GM21619 (cell line): ENCODE results near the gene IKZF3.
A peak's percentile ranks its signal among the peaks of the same experiment; 100 is the strongest.
"Not testable (repeated sequence)": the region's sequence is repeated elsewhere in the genome, so short reads cannot be mapped to it uniquely, and the experiment has no call there.

Source experiments
- ATAC-seq: cut with Tn5 transposase; IDR thresholded peaks from one replicate; pipeline ENCODE4 v1.9.1; 2021; ENCODE audit not compliant: unreplicated experiment

Gene IKZF3

GRCh38 chr17:39782481-39782880 lies 81.6 kb downstream of the IKZF3 start:
- no peak for ATAC-seq

- no peak for ATAC-seq
These were observed 82.3 kb downstream of the IKZF3 start for GRCh38 chr17:39781861-39782213.

DNA sequence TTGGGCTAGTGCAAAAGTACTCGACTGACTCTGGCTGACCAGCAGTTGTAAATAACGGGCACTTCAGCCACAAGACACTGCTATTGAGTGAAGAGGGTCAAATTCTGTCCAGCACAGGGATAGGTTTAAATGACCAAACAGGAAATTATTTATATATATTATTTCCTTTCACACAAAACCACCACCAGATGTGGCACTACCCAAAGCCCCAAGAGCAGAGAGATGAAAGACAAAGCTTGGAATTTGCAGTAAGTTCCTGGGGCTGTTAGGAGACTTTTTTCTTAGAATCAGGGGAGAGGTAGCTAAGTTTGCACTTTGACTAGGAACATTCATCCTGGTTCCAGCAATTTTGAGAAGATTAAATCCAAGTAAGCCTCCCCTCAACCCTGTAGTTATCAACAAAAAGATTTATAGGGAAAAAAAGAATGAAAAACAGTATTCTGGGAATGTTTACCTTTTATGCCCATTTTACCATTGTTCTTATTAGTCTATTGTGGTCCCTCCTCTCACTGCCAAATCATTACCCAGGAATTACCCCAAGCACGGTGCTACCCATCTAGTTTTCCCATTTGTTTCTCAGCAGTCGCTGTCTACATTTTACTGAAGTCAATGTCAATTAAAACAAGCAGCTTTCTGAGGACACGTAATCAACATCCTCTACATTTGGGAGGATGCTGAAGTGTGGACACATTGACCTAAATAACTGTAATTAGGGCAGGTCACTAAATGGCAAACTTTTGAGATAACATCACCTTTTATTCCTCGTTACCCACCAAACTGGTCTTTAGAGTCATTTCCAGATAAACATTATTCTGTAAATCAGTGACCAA lies 82.9 kb downstream of the IKZF3 start:
- no peak for ATAC-seq

- peak; percentile 58 for ATAC-seq
These were observed 86.4 kb downstream of the IKZF3 start for GRCh38 chr17:39777534-39778365.

DNA sequence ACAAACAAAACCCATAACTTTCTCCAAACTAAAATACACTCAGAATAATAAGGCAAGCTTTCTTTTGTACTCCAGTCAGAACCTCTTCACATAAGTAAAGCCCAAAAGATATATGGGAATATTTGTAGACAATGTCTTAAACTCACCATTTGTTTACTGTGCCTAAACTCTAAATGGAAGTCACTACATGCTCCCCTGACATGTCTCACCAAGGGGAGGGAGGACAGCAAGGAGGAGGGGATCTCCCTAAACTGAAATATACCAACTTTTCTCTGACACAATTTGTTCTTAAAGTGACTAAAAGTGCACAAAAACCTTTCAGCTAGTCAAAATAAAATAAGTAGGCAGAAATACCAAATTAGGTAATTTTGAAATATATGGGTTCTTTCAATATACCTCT lies 87.9 kb downstream of the IKZF3 start:
- no peak for ATAC-seq

DNA sequence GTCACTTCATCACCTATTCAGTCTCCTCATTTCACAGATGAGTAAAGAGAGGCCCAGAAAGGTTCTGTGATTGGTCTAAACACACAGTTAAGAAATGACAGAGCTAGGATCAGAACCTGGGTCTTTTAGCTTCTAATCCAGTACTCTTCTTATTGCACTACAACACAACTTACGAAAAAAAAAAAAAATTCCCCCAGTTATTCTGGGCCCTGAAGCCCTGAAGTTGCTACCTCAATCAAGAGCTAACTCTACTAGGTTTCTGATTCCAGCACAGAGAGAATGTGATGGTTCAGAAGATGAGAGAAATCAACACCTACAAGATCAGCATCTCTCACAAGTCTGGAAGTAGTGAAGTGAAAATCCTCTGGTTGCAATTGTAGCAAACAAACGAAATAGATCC lies 89.1 kb downstream of the IKZF3 start:
- no peak for ATAC-seq

DNA sequence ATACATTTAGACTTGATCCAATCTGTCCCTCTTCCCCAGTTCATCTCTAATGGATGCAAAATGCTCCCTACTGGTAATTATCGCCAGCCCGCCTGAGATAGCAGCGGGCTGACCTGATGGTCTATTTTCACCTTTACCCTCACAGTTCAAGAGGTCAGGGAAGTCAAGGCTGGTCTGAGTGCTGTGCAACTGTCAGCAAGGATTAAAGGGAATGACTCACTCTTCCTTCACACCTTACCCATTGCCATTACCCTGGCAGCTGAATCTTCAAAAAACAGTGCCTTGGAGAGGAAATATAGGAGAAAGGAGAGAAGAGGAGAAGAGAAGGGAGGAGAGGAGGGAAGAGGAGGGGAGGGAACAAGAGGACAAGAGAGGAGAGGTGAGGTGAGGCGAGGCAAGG lies 90.1 kb downstream of the IKZF3 start:
- no peak for ATAC-seq

DNA sequence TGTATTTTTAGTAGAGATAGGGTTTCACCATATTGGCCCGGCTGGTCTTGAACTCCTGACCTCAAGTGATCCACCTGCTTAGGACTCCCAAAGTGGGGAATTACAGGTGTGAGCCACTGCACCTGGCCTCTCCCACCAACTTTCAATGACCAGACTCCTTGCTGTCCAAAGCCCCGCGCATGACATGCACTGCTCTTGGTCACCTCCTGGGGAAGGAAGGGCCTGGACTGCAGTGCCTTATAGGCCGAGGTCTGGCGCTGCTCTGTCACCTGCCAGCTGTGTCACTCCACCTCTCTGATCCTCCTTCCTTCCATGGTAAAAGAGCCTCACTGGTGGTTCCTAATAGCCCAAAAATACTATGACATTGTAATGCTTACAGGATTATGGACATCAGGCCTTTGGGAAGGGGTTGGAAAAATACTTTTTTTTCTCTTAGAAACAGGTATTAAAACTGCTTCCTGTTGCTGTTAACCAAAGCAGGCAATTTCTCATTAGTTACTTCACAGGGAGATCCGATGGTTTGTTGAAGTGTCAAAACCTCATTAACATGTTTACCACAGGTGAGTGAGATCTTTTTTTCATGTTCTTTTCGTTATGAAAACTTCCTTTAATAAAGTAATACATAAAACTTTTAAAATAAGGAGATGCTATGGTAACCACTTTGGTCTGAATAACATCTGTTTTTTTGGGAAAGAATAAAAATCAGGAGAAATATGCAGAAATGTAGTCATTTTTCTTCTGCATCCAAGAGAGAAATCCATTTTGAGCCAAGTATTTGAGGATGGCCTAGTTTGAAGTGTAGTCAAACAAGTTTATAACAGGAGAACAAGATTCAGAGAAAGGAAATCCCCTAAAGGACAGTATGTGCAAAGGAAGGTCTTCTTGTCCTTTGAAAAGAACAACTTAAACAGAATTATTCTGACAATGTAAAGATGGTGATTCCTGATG lies 90.9 kb downstream of the IKZF3 start:
- ATAC-seq = no peak

DNA sequence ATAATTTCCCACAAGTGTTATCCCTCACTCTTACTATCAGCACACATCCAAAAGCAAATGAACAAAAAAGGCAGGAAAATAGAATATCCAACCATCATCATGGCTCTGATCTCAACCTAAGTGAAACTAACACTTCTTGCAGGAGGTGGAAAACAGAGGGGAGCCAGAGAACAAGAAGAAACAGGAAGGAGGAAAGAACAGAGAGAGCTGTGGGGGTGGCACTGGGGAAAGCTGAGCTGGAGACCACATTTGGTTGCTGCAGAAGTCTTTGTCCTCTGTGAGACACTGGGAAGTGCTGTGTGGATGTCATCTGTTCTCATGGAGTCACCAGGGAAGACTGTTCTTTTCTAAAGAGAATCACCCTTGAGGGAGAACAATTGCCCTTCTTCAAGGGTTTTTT lies 91.7 kb downstream of the IKZF3 start:
- no peak for ATAC-seq

- ATAC-seq = peak; percentile 57
These were observed 94.0 kb downstream of the IKZF3 start for GRCh38 chr17:39769974-39770587.

GRCh38 chr17:39767147-39767546 lies 97.0 kb downstream of the IKZF3 start:
- ATAC-seq = no peak

DNA sequence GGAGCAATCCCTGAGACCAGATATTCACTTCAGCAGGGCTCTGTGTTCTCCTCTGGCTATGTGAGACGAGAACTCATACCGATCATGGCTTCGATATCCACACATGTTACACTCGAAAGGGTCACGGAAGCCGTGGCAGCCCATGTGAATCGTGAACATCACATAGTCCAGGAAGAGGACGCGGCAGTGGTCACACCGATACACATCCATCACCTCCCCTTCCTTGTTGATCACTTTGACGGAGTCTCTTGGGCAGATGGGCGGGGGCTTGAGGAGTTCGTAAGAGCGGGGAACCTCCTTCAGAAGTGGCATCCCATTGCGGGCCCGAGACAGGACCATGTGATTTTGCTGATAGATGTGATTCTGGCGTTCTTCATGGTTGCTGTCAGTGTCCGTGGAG lies 98.3 kb downstream of the IKZF3 start:
- no peak for ATAC-seq

DNA sequence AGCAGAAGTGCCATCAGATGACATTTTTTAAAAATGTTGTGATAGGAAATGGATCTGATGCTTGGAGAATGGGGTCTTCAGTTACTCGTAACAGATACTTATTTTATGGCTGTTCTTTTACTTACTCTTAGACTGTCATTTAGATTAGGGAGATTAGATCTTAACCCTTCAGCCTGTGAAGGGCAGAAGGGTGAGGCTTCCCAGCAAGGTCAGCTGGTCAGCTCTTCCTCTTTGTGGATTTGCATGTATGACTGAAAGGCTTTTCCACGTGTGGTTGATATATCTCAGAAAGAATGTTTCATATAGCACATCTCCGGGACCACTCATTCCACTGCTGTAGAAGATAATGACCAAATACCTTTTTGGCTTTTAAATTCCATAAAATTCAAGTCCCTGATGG lies 98.9 kb downstream of the IKZF3 start:
- ATAC-seq = no peak

- not testable (repeated sequence) for ATAC-seq
These were observed 99.9 kb downstream of the IKZF3 start for GRCh38 chr17:39764171-39764570.

DNA sequence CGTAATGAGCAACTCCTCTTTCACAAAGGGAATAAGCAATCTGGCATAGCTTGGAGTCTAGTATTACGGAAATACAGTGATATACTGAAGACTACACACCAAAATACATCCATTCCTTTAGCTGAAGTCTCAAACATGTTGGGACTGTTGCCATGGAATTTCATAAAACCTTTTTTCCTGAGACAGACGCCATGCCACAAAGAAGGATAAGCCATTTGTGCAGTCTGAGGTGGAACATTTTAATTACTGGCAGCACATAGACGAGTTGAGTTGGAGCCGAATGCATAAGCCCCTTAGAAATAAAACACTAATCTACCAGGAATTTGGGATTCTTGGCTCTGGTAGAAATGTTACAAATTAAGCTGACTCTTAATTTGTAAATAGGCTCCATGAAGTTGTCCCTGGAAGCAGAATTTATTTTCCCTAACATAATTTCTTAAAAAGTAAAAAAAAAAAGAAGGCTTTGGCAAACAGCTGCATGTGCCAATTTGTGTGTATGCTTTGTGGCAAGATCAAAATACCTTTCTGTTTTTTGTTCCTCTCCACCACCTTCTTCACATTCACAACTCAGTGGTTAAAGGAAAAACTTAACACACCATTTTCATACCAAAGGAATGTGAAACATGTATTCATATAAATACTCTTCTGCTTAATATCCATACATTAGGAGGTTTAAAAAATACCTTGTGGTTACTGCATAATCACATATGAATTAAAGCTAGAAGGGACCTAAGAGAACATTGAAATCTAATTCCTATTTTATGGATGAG lies 100.9 kb downstream of the IKZF3 start:
- ATAC-seq = no peak

DNA sequence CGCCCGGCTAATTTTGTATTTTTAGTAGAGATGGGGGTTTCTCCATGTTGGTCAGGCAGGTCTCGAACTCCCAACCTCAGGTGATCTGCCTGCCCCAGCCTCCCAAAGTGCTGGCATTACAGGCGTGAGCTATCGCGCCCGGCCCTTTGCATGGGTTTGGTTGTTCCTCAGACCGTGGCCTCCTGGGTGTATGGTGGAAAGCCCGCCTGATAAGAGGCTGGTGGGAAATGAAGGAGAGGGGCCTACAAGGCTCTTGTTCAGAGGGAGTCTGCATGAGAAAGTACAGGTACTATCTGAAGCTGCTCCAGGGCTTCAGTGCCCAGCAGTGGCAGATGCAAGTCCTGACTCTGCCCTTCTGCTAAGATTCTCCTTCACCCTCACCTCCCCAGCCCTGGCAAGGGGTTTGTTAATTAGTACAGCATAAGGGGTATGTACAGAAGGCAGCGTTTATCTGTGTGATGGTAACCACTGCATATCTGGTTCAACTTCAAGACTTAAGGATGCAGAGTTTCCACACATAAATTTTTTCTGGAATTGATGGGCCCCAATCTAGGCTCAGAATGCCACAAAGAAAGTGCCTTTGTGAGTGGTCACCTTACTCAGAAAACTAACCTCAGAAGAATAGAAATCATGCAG lies 102.1 kb downstream of the IKZF3 start:
- ATAC-seq = no peak

- no peak for ATAC-seq
These were observed 104.9 kb downstream of the IKZF3 start for GRCh38 chr17:39759204-39759603.

DNA sequence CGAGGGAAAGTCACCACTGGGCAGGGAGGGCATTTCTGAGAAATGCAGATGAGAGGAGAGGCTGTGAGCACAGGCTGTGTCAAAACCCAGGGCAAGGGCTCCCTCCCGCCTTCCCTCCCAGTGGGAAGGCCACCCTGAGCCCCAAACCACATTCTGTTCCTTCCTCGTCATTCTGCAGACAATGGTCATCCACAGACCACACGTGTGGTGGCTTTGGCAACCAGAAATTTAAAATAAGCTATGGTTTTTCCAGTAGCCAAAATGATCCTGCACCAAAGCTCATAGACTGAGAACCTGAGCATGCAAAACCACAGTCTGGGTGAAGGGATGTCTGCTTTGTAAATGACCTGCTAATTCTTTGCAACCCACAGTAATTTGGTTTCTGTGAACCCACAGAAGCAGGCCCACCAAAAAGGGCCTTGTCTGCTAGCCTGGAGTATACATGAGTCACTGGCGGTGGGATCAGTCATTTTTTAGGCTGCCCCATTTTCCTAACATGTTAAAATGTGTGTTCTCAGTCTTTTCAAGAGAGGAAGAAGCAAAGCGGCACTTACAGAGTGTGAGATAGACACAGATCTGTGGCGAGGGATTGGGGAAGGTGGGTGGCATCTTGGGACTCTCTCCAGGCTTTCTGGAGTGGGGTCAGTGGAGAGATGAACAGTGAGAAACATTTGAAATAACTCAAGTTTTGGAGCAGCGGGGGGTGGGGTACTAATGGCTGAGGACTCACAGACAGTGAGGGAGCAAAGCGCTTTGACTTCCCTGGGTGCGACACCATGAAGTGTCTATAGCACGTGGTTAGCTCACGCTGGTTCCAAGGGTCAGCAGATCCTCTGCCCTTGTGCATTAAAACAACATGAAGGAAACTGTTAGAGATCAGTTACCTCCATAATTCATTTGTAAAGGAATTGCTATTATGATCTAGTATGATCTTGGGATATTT lies 105.9 kb downstream of the IKZF3 start:
- ATAC-seq = no peak
